ENCODE results near the gene ABCA12.

DNA sequence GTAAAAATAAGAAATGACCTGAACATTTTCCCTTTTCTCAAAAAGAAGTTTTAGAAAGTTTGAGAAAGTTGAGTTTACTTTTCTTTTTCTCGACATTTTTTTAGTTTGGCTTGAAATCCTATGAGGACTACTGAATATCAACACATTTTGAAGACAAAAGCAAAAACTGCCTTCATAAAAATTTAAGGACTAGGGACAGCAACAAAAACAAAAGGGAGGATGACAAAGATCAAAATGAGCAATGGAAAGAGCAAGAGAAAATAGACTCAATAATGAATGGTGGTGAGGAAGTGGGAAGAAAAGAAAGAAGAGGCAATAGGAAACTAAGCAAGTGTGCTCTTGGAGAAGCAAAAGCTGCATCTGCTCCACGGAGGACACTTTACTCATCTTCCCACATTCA, 82.5 kb downstream of the ABCA12 start:
- TF ChIP-seq, protein P1, sequence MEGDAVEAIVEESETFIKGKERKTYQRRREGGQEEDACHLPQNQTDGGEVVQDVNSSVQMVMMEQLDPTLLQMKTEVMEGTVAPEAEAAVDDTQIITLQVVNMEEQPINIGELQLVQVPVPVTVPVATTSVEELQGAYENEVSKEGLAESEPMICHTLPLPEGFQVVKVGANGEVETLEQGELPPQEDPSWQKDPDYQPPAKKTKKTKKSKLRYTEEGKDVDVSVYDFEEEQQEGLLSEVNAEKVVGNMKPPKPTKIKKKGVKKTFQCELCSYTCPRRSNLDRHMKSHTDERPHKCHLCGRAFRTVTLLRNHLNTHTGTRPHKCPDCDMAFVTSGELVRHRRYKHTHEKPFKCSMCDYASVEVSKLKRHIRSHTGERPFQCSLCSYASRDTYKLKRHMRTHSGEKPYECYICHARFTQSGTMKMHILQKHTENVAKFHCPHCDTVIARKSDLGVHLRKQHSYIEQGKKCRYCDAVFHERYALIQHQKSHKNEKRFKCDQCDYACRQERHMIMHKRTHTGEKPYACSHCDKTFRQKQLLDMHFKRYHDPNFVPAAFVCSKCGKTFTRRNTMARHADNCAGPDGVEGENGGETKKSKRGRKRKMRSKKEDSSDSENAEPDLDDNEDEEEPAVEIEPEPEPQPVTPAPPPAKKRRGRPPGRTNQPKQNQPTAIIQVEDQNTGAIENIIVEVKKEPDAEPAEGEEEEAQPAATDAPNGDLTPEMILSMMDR (IDR thresholded peaks at IDR 0.05; ENCODE audit: low read depth, low read length, poor library complexity, severe bottlenecking), result no peak
- TF ChIP-seq EZH2phosphoT487 (IDR thresholded peaks at IDR 0.05; ENCODE audit: borderline replicate concordance, low read length), result no peak
